ENCODE data around the gene PIF1.

PIF1 gene

DNA sequence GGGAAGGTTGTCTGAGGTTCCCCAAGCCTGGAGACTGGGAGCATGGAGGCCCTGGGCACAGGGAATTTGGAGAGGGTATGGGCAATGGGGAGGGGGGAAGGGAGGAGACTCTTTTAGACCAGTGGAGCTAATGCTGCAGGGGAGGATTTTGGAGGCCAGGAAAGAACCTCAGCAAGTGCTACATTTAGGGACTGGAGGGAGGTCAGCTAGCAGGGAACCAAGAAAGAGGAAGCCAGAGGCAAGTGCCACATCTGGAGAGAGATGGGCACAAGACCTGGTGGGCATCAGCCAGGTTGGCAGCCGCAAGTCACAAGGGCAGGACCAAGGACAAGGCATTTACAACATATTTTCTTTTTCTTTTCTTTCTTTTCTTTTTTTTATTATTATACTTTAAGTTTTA lies 37.0 kb upstream of the PIF1 start:
- TF ChIP-seq, protein P1, sequence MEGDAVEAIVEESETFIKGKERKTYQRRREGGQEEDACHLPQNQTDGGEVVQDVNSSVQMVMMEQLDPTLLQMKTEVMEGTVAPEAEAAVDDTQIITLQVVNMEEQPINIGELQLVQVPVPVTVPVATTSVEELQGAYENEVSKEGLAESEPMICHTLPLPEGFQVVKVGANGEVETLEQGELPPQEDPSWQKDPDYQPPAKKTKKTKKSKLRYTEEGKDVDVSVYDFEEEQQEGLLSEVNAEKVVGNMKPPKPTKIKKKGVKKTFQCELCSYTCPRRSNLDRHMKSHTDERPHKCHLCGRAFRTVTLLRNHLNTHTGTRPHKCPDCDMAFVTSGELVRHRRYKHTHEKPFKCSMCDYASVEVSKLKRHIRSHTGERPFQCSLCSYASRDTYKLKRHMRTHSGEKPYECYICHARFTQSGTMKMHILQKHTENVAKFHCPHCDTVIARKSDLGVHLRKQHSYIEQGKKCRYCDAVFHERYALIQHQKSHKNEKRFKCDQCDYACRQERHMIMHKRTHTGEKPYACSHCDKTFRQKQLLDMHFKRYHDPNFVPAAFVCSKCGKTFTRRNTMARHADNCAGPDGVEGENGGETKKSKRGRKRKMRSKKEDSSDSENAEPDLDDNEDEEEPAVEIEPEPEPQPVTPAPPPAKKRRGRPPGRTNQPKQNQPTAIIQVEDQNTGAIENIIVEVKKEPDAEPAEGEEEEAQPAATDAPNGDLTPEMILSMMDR (IDR thresholded peaks at IDR 0.05; ENCODE audit: low read depth, low read length, poor library complexity, severe bottlenecking): no peak
- TF ChIP-seq EZH2phosphoT487 (IDR thresholded peaks at IDR 0.05; ENCODE audit: borderline replicate concordance, low read length): no peak
- Histone ChIP-seq H3K36me3 (ENCODE audit: control insufficient read depth, low read length) (peaks cover 67% of the 10 kb centered on the region), H3K4me2 (ENCODE audit: low read length) (no peak overlapping the region), H3K27me3 (ENCODE audit: control insufficient read depth, low read length) (no peaks in the 10 kb centered on the region), H3K9me2 (replicated peaks; ENCODE audit: control insufficient read depth, low read length) (no peaks in the 10 kb centered on the region), H3F3A (ENCODE audit: control insufficient read depth, insufficient read depth) (peaks cover 3% of the 10 kb centered on the region; the same call in 1 of the 2 replicates), H3K4me1 (ENCODE audit: control insufficient read depth, low read length) (peaks cover 29% of the 10 kb centered on the region), H3K79me2 (ENCODE audit: control insufficient read depth, low read length) (peaks cover 16% of the 10 kb centered on the region), H3K9me3 (ENCODE audit: control insufficient read depth, insufficient read depth, low read length) (no peaks in the 10 kb centered on the region), H3K4me3 (ENCODE audit: low read length) (no peak overlapping the region), H4K20me1 (ENCODE audit: control insufficient read depth, insufficient read depth, low read depth, low read length) (no peaks in the 10 kb centered on the region), H3K27ac (ENCODE audit: low read depth, low read length) (no peak overlapping the region)

DNA sequence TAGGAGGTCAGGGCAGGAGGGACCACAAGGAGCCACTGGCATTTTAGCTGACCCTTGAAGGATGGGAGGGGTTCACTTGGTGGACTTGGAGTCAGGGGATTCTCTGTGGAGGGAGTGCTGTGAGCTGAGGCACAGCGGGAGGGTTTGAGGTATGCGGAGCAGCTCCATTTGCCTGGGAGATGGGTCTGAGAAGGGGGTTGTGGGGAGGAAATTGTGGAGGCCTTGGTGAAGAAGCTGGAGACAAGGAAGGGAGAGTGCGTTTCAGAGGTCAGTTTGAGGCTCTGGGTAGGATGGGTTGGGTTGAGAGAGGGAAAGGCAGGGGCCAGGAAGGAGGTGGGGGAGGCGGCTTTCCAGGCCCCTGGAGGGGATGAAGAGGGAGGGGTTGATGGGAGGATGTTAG lies 36.5 kb upstream of the PIF1 start:
- H3K9me3 ChIP-seq (ENCODE audit: control insufficient read depth, insufficient read depth, low read length): no peaks in the 10 kb centered on the region
- no peak overlapping the region for H3K27ac ChIP-seq (ENCODE audit: low read depth, low read length)
- peaks cover 3% of the 10 kb centered on the region; the same call in 1 of the 2 replicates for H3F3A ChIP-seq (ENCODE audit: control insufficient read depth, insufficient read depth)
- H3K4me3 ChIP-seq (ENCODE audit: low read length): no peak overlapping the region
- no peak overlapping the region for H3K4me2 ChIP-seq (ENCODE audit: low read length)
- TF ChIP-seq EZH2phosphoT487 (IDR thresholded peaks at IDR 0.05; ENCODE audit: borderline replicate concordance, low read length): no peak
- TF ChIP-seq, protein P1 (IDR thresholded peaks at IDR 0.05; ENCODE audit: low read depth, low read length, poor library complexity, severe bottlenecking): no peak
- H3K27me3 ChIP-seq (ENCODE audit: control insufficient read depth, low read length): no peaks in the 10 kb centered on the region
- H3K36me3 ChIP-seq (ENCODE audit: control insufficient read depth, low read length): peaks cover 70% of the 10 kb centered on the region
- no peaks in the 10 kb centered on the region; the same call in 1 of the 2 replicates for H4K20me1 ChIP-seq (ENCODE audit: control insufficient read depth, insufficient read depth, low read depth, low read length)
- no peaks in the 10 kb centered on the region for H3K9me2 ChIP-seq (replicated peaks; ENCODE audit: control insufficient read depth, low read length)
- peaks cover 33% of the 10 kb centered on the region for H3K4me1 ChIP-seq (ENCODE audit: control insufficient read depth, low read length)
- H3K79me2 ChIP-seq (ENCODE audit: control insufficient read depth, low read length): peaks cover 20% of the 10 kb centered on the region

DNA sequence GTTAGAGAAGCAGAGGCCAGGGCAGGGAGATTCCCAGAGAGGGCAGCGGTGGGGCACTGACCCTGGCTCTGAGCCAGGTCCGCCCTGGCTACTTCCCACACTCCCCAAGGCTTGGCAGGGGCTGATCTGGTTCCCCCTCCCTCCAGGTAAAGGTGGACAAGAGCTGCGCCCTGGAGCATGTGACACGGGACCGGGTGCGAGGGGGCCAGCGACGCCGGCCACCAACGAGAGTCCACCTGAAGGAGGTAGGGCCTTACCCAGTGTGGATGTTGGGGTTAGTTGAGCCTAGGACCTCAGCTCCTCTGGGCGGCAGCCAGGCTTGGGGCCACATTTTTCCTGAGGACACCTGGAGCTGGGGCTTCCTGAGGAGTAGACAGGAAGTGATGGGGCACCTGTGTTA lies 35.9 kb upstream of the PIF1 start:
- Histone ChIP-seq H3K27ac (ENCODE audit: low read depth, low read length) (no peak overlapping the region), H3K4me2 (ENCODE audit: low read length) (no peak overlapping the region), H3K79me2 (ENCODE audit: control insufficient read depth, low read length) (peaks cover 27% of the 10 kb centered on the region), H3K4me3 (ENCODE audit: low read length) (no peak overlapping the region), H3K9me2 (replicated peaks; ENCODE audit: control insufficient read depth, low read length) (no peaks in the 10 kb centered on the region), H4K20me1 (ENCODE audit: control insufficient read depth, insufficient read depth, low read depth, low read length) (no peaks in the 10 kb centered on the region; the same call in 1 of the 2 replicates), H3K36me3 (ENCODE audit: control insufficient read depth, low read length) (peaks cover 74% of the 10 kb centered on the region), H3K27me3 (ENCODE audit: control insufficient read depth, low read length) (no peaks in the 10 kb centered on the region), H3K4me1 (ENCODE audit: control insufficient read depth, low read length) (peaks cover 40% of the 10 kb centered on the region), H3F3A (ENCODE audit: control insufficient read depth, insufficient read depth) (peaks cover 3% of the 10 kb centered on the region; the same call in 1 of the 2 replicates), H3K9me3 (ENCODE audit: control insufficient read depth, insufficient read depth, low read length) (no peaks in the 10 kb centered on the region)
- TF ChIP-seq EZH2phosphoT487 (IDR thresholded peaks at IDR 0.05; ENCODE audit: borderline replicate concordance, low read length): no peak
- TF ChIP-seq, protein P1 (IDR thresholded peaks at IDR 0.05; ENCODE audit: low read depth, low read length, poor library complexity, severe bottlenecking): no peak
